ENCODE results near the gene ASPG.

DNA sequence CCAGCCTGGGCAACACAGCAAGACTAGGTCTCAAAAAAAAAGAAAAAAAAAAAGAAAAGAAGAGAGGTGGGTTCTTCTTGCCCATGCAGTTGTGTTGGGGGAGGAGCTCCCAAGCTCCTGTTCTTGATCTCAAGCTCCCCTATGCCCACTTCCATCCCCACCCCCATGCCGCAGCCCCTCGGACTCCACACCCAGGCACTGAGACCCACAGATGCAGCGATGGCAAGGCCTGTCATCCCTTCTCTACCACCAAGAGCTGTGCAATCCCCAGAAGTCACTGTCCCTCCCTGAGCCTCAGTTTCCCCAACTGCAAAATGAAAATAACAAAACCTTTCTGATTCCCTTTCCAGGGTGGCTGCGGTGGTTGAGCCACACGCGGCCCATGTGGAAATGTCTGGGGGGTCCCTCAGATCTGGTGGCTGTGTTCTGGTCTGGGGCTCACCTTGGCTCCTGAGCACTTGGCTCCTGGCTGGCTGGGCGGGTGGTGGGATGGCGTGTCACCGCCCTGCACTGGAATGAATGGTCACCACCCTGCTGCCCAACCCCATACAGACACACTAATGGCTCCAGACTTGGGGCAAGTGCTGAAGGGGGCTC is 30.3 kb downstream of the ASPG start:
- TF ChIP-seq ZNF565 (CRISPR knock-in tag; conservative IDR thresholded peaks at IDR 0.05; ENCODE audit: low read depth) (no peak), ESRRG (CRISPR knock-in tag; IDR thresholded peaks at IDR 0.05) (no peak), GLIS3 (CRISPR knock-in tag; IDR thresholded peaks at IDR 0.05) (no peak), ZNF70 (CRISPR knock-in tag; IDR thresholded peaks at IDR 0.05) (no peak), ISL1 (CRISPR knock-in tag; IDR thresholded peaks at IDR 0.05) (no peak), ZFP3 (CRISPR knock-in tag; IDR thresholded peaks at IDR 0.05) (no peak)
- TF ChIP-seq, protein P1, sequence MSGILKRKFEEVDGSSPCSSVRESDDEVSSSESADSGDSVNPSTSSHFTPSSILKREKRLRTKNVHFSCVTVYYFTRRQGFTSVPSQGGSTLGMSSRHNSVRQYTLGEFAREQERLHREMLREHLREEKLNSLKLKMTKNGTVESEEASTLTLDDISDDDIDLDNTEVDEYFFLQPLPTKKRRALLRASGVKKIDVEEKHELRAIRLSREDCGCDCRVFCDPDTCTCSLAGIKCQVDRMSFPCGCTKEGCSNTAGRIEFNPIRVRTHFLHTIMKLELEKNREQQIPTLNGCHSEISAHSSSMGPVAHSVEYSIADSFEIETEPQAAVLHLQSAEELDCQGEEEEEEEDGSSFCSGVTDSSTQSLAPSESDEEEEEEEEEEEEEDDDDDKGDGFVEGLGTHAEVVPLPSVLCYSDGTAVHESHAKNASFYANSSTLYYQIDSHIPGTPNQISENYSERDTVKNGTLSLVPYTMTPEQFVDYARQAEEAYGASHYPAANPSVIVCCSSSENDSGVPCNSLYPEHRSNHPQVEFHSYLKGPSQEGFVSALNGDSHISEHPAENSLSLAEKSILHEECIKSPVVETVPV (CRISPR knock-in tag; IDR thresholded peaks at IDR 0.05), result no peak
